NCI-H524 treated with DMSO at 0.1 percent for 48 hours (cell line): ENCODE results near the gene EBF3.

ENCODE experiments used
- DNase-seq: peaks from one replicate; lab custom pipeline; 2025; lab: John Stamatoyannopoulos, UW

The EBF3 gene

GRCh38 chr10:129833994-129834739 is 129.9 kb downstream of the EBF3 start:
- no peak for DNase-seq

GRCh38 chr10:129833468-129833950 is 130.6 kb downstream of the EBF3 start:
- DNase-seq, result no peak

- DNase-seq, result no peak
Measured at GRCh38 chr10:129832573-129833467, 131.3 kb downstream of the EBF3 start.

- DNase-seq, result no peak
Measured at GRCh38 chr10:129831150-129831549, 132.9 kb downstream of the EBF3 start.

GRCh38 chr10:129825826-129826225 is 138.2 kb downstream of the EBF3 start:
- DNase-seq, result no peak

GRCh38 chr10:129825221-129825620 is 138.9 kb downstream of the EBF3 start:
- DNase-seq, result no peak

- DNase-seq, result no peak
Measured at GRCh38 chr10:129820451-129820850, 143.6 kb downstream of the EBF3 start.

GRCh38 chr10:129816656-129817045 is 147.4 kb downstream of the EBF3 start:
- DNase-seq, result no peak

GRCh38 chr10:129815898-129816655 is 148.0 kb downstream of the EBF3 start:
- no peak for DNase-seq

- DNase-seq, result no peak
Measured at GRCh38 chr10:129814681-129815646, 149.1 kb downstream of the EBF3 start.

GRCh38 chr10:129812398-129812797 is 151.7 kb downstream of the EBF3 start:
- DNase-seq, result no peak

GRCh38 chr10:129811208-129811607 is 152.9 kb downstream of the EBF3 start:
- no peak for DNase-seq

GRCh38 chr10:129809841-129810240 is 154.2 kb downstream of the EBF3 start:
- DNase-seq, result no peak

- DNase-seq, result no peak
Measured at GRCh38 chr10:129809431-129809830, 154.6 kb downstream of the EBF3 start.

GRCh38 chr10:129808092-129808983 is 155.7 kb downstream of the EBF3 start:
- no peak for DNase-seq

- DNase-seq, result no peak
Measured at GRCh38 chr10:129807211-129807610, 156.9 kb downstream of the EBF3 start.

- DNase-seq, result no peak
Measured at GRCh38 chr10:129800796-129801340, 163.2 kb downstream of the EBF3 start.

GRCh38 chr10:129799942-129800341 is 164.1 kb downstream of the EBF3 start:
- peak; percentile 4 for DNase-seq

GRCh38 chr10:129796710-129797420 is 167.2 kb downstream of the EBF3 start:
- no peak for DNase-seq
